Measurements from ENCODE around the gene VAV2. TPM values are rescaled to one million over a fixed set of nuclear protein-coding genes. Genes with fewer than 3 reads are reported as not detected.

Gene VAV2
- polyA plus RNA-seq, 4 donors = 26.7 to 45.7 (median 36.2) TPM

DNA sequence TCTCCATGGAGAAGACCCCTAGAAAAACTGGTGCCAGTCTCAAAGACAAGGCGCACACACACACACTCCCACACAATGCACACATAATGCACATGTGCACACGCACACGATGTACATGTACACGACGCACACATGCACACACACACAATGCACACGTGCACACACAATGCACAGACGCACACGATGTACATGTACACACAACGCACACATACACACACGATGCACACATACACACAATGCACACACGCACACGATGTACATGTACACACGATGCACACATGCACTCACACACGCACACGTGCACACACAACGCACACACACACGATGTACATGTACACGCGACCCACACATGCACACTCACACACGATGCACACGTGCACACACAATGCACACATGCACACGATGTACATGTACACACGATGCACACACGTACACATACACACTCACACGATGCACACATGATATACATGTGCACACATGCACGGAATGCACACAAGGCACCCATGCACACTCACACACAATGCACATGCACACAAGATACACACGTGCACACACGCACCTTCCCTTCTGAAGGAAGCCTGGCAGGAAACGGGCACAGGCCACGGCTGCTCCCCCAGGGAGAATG, 76.5 kb downstream of the VAV2 start:
- Histone ChIP-seq H3K4me3 (ENCODE audit: low read depth in 1 of 3, low read length in 3 of 3) (no peak overlapping the region), H3K4me1 (ENCODE audit: control insufficient read depth in 3 of 3, insufficient read depth in 2 of 3, low read depth in 1 of 3, low read length in 2 of 3) (peaks cover 0 to 57% (median 5%) of the 10 kb centered on the region in 3 donors), H3K27ac (ENCODE audit: low read depth in 1 of 3, low read length in 2 of 3) (peak overlapping the region; percentile 9 to 90 (median 43)), H3K9me3 (ENCODE audit: control insufficient read depth in 2 of 2, insufficient read depth in 1 of 2, low read depth in 1 of 2, low read length in 1 of 2) (peaks cover 0 to 4% of the 10 kb centered on the region in 2 donors), H3K27me3 (ENCODE audit: control insufficient read depth in 3 of 3, insufficient read depth in 3 of 3, low read length in 3 of 3) (no peaks in the 10 kb centered on the region), H3K36me3 (ENCODE audit: control insufficient read depth in 3 of 3, insufficient read depth in 2 of 3, low read depth in 1 of 3, low read length in 3 of 3) (peaks cover 0 to 60% (median 0%) of the 10 kb centered on the region in 3 donors)
- FAIRE-seq = no peak
- no peak for DNase-seq
- WGBS, 3 donors = 71 to 78% (median 75%) methylated on average over 30 of the region's 30 CpGs

DNA sequence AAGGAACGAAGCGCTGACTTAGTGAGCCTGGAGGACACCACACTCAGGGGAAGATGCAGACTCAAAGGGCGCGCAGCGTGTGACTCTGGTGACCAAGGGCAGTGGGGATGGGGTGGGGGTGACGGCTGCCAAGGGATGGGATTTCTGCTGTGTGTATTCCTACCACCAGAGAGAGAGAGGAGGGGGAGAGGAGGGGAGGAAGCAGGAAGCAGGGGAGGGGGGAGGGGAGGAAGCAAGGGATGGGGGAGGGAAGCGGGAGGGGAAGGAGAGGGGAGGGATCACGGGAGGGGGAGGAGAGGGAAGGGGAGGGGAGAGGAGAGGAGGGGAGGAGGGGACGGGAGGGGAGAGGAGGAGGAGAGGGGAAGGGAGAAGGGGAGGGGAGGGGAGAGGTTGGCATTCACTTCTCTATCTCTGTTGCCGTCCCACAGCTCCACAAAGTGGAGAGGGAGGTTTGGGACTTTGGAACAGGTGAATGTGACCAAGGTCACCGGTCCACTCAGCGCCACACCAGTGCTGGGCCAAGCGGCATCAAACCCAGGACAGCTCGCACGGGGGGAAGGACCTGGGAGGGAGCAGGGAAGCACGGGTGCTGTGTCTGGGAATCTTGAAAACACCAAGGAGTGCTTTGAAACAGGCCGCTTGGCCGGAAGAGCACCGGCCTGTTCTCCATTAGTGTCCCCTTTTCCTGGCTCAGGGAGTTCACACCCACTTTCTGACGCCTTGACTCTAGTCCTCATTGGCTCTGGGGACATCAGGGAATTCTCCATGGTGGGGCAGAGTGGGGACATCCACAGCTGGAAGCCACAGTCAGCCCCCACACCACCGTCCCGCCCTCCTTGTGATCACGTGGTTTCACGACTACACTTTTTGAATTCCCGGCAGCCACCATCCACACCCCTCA, 77.4 kb downstream of the VAV2 start:
- H3K27ac ChIP-seq (ENCODE audit: low read depth in 1 of 3, low read length in 2 of 3) = peak overlapping the region; percentile 43 to 90 (median 59)
- H3K4me1 ChIP-seq (ENCODE audit: control insufficient read depth in 3 of 3, insufficient read depth in 2 of 3, low read depth in 1 of 3, low read length in 2 of 3) = peaks cover 0 to 57% (median 5%) of the 10 kb centered on the region in 3 donors
- DNase-seq (peak; percentile 80 to 86), FAIRE-seq (no peak)
- H3K9me3 ChIP-seq (ENCODE audit: control insufficient read depth in 2 of 2, insufficient read depth in 1 of 2, low read depth in 1 of 2, low read length in 1 of 2) = peaks cover 0 to 4% of the 10 kb centered on the region in 2 donors
- H3K4me3 ChIP-seq (ENCODE audit: low read depth in 1 of 3, low read length in 3 of 3) = no peak overlapping the region
- peaks cover 0 to 59% (median 0%) of the 10 kb centered on the region in 3 donors for H3K36me3 ChIP-seq (ENCODE audit: control insufficient read depth in 3 of 3, insufficient read depth in 2 of 3, low read depth in 1 of 3, low read length in 3 of 3)
- H3K27me3 ChIP-seq (ENCODE audit: control insufficient read depth in 3 of 3, insufficient read depth in 3 of 3, low read length in 3 of 3) = no peaks in the 10 kb centered on the region
- 34 to 53% (median 38%) methylated on average over 22 to 25 of the region's 25 CpGs for WGBS, 3 donors

- H3K27ac ChIP-seq (ENCODE audit: low read depth in 1 of 3, low read length in 2 of 3) = peak overlapping the region in 1 of 3 donors; percentile 52
- peaks cover 0 to 53% (median 5%) of the 10 kb centered on the region in 3 donors for H3K4me1 ChIP-seq (ENCODE audit: control insufficient read depth in 3 of 3, insufficient read depth in 2 of 3, low read depth in 1 of 3, low read length in 2 of 3)
- 74 to 85% (median 85%) methylated on average over 27 of the region's 27 CpGs for WGBS, 3 donors
- no peak overlapping the region for H3K4me3 ChIP-seq (ENCODE audit: low read depth in 1 of 3, low read length in 3 of 3)
- H3K27me3 ChIP-seq (ENCODE audit: control insufficient read depth in 3 of 3, insufficient read depth in 3 of 3, low read length in 3 of 3) = no peaks in the 10 kb centered on the region
- DNase-seq (no peak), FAIRE-seq (no peak)
- H3K9me3 ChIP-seq (ENCODE audit: control insufficient read depth in 2 of 2, insufficient read depth in 1 of 2, low read depth in 1 of 2, low read length in 1 of 2) = peaks cover 0 to 4% of the 10 kb centered on the region in 2 donors
- H3K36me3 ChIP-seq (ENCODE audit: control insufficient read depth in 3 of 3, insufficient read depth in 2 of 3, low read depth in 1 of 3, low read length in 3 of 3) = peaks cover 0 to 66% (median 0%) of the 10 kb centered on the region in 3 donors
Measured at GRCh38 chr9:133913571-133914369, 78.4 kb downstream of the VAV2 start.

- H3K4me1 ChIP-seq (ENCODE audit: control insufficient read depth in 3 of 3, insufficient read depth in 2 of 3, low read depth in 1 of 3, low read length in 2 of 3) = peaks cover 0 to 31% (median 5%) of the 10 kb centered on the region in 3 donors
- peak overlapping the region in 1 of 3 donors; percentile 14 for H3K27ac ChIP-seq (ENCODE audit: low read depth in 1 of 3, low read length in 2 of 3)
- H3K9me3 ChIP-seq (ENCODE audit: control insufficient read depth in 2 of 2, insufficient read depth in 1 of 2, low read depth in 1 of 2, low read length in 1 of 2) = peaks cover 0 to 4% of the 10 kb centered on the region in 2 donors
- DNase-seq (peak in 1 of 2 donors; percentile 56), FAIRE-seq (no peak)
- H3K4me3 ChIP-seq (ENCODE audit: low read depth in 1 of 3, low read length in 3 of 3) = no peak overlapping the region
- H3K27me3 ChIP-seq (ENCODE audit: control insufficient read depth in 3 of 3, insufficient read depth in 3 of 3, low read length in 3 of 3) = no peaks in the 10 kb centered on the region
- 23 to 64% (median 54%) methylated on average over 24 to 26 of the region's 26 CpGs for WGBS, 3 donors
- peaks cover 0 to 64% (median 0%) of the 10 kb centered on the region in 3 donors for H3K36me3 ChIP-seq (ENCODE audit: control insufficient read depth in 3 of 3, insufficient read depth in 2 of 3, low read depth in 1 of 3, low read length in 3 of 3)
Measured at GRCh38 chr9:133910855-133911514, 81.1 kb downstream of the VAV2 start.

- H3K36me3 ChIP-seq (ENCODE audit: control insufficient read depth in 3 of 3, insufficient read depth in 2 of 3, low read depth in 1 of 3, low read length in 3 of 3) = peaks cover 0 to 54% (median 3%) of the 10 kb centered on the region in 3 donors
- H3K27ac ChIP-seq (ENCODE audit: low read depth in 1 of 3, low read length in 2 of 3) = no peak overlapping the region
- no peaks in the 10 kb centered on the region for H3K27me3 ChIP-seq (ENCODE audit: control insufficient read depth in 3 of 3, insufficient read depth in 3 of 3, low read length in 3 of 3)
- peaks cover 0 to 8% (median 0%) of the 10 kb centered on the region in 3 donors for H3K4me1 ChIP-seq (ENCODE audit: control insufficient read depth in 3 of 3, insufficient read depth in 2 of 3, low read depth in 1 of 3, low read length in 2 of 3)
- H3K9me3 ChIP-seq (ENCODE audit: control insufficient read depth in 2 of 2, insufficient read depth in 1 of 2, low read depth in 1 of 2, low read length in 1 of 2) = no peaks in the 10 kb centered on the region
- 81 to 85% (median 83%) methylated on average over 30 to 31 of the region's 31 CpGs for WGBS, 3 donors
- no peak for FAIRE-seq
- no peak overlapping the region for H3K4me3 ChIP-seq (ENCODE audit: low read depth in 1 of 3, low read length in 3 of 3)
- no peak for DNase-seq
Measured at GRCh38 chr9:133906932-133907910, 84.9 kb downstream of the VAV2 start.

DNA sequence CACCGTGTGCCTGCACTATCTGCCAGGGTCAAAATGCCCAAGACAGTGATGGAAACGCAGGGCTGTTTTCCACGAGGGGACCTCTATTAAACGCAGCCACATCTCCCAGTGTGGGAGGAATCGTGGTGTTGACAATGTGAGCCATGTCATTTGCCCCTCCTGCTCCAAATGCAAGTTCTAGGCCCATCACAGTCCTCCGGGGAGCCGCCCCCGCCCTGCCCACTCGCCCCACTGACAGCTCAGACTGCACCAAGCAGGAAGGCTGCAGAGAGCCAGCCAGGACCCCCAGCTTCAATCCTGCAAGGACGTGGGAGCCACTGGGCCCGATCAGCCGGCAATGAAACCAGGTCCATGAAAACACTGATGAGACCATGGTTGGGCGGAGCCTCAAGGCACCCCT, 85.9 kb downstream of the VAV2 start:
- Histone ChIP-seq H3K4me1 (ENCODE audit: control insufficient read depth in 3 of 3, insufficient read depth in 2 of 3, low read depth in 1 of 3, low read length in 2 of 3) (peaks cover 0 to 5% (median 0%) of the 10 kb centered on the region in 3 donors), H3K4me3 (ENCODE audit: low read depth in 1 of 3, low read length in 3 of 3) (no peak overlapping the region), H3K27me3 (ENCODE audit: control insufficient read depth in 3 of 3, insufficient read depth in 3 of 3, low read length in 3 of 3) (no peaks in the 10 kb centered on the region), H3K36me3 (ENCODE audit: control insufficient read depth in 3 of 3, insufficient read depth in 2 of 3, low read depth in 1 of 3, low read length in 3 of 3) (peaks cover 0 to 54% (median 3%) of the 10 kb centered on the region in 3 donors), H3K9me3 (ENCODE audit: control insufficient read depth in 2 of 2, insufficient read depth in 1 of 2, low read depth in 1 of 2, low read length in 1 of 2) (no peaks in the 10 kb centered on the region), H3K27ac (ENCODE audit: low read depth in 1 of 3, low read length in 2 of 3) (no peak overlapping the region)
- 79 to 82% (median 81%) methylated on average over 13 of the region's 13 CpGs for WGBS, 3 donors
- DNase-seq (no peak), FAIRE-seq (no peak)

- FAIRE-seq (no peak), DNase-seq (no peak)
- H3K4me1 ChIP-seq (ENCODE audit: control insufficient read depth in 3 of 3, insufficient read depth in 2 of 3, low read depth in 1 of 3, low read length in 2 of 3) = peaks cover 0 to 3% (median 0%) of the 10 kb centered on the region in 3 donors
- peaks cover 0 to 50% (median 3%) of the 10 kb centered on the region in 3 donors for H3K36me3 ChIP-seq (ENCODE audit: control insufficient read depth in 3 of 3, insufficient read depth in 2 of 3, low read depth in 1 of 3, low read length in 3 of 3)
- 92 to 95% (median 95%) methylated on average over 6 of the region's 6 CpGs for WGBS, 3 donors
- no peak overlapping the region for H3K4me3 ChIP-seq (ENCODE audit: low read depth in 1 of 3, low read length in 3 of 3)
- H3K9me3 ChIP-seq (ENCODE audit: control insufficient read depth in 2 of 2, insufficient read depth in 1 of 2, low read depth in 1 of 2, low read length in 1 of 2) = no peaks in the 10 kb centered on the region
- no peaks in the 10 kb centered on the region for H3K27me3 ChIP-seq (ENCODE audit: control insufficient read depth in 3 of 3, insufficient read depth in 3 of 3, low read length in 3 of 3)
- H3K27ac ChIP-seq (ENCODE audit: low read depth in 1 of 3, low read length in 2 of 3) = no peak overlapping the region
Measured at GRCh38 chr9:133905493-133905892, 86.6 kb downstream of the VAV2 start.

Measured in small intestine (tissue), 7 donors.